ENCODE results near the gene FRMD3.
A peak's percentile ranks its signal among the peaks of the same experiment; 100 is the strongest.

The FRMD3 gene

DNA sequence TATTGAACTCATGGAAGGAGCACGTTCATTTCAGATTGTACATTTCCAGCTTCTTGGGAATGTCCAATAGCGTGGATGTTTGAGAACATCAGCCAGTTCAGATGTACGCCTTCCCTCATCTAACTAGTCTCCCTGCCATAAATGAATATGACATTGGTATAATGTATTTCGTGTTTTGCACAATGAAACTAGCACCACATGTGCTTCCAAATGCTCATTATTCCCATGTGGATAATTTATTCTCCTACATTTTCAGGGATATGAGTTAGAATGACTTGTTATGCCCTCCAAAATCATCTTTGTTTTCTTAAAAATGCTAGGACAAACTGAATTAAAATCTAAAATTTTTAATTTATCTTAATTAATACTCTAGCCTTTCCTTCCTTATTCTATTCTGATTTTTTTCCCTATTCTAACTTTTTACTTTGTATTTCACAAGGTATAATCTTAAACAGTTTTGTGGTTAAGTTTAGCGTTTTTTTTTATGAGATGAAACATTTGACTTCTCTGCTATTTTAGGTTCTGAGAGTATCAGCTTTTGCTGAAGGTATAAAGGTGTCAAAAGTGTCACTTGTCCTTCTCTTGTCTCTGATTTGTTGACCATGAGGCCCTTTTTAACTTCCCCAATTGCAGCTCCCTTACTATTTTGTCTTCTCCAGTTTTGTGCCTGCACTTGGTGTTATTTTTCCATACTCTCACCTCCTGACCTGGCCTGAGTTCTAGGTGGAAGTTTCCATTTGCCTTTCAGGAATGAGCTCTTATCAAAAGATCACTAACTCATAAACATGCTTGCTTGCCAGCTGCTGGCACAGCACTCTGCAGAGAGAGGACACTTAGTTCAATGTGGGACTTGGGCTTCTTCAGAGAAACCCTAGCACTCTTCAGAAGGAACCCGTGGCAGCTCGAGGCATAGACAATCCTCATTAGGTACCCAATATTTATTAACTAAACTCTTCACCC is 106.8 kb downstream of the FRMD3 start:
- DNase-seq = no peak

DNA sequence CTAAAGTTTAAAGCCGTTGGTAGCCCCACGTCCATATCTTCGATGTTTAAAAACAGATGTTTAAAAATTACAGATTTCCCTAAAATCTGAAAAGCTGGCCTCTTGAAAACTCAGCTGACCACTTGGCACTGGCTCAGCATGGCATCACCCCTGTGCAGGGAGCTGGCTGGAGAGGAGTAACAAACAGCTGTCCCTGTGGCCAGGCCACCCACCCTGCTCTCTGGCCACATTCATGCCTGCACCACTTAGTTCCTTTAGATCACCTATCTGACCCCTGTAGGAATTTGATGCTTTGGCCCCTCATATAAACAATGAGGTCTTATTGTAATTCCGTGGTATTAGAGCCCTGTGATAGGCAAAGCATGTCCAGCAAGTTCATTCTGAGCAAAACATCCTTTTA is 107.5 kb downstream of the FRMD3 start:
- DNase-seq = no peak

DNA sequence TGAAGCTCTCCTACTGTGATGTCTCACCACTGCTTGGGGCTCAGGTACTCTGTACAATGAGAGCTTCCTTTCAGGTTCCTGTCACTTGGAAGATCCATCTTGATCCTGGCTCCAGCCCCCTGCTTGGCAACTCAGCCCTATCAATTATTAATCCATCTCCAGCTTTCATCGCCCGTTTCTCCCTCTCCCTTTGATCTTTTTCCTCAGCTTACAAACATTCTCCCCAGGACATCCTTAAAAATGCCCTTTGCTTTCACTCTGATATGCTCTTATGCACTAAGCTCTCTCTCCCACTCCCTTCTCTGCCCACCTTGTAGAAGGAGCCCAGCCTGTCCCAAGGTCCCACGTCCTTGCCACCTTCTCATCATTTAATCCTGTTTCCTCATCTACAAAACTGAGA is 109.0 kb downstream of the FRMD3 start:
- no peak for DNase-seq

DNA sequence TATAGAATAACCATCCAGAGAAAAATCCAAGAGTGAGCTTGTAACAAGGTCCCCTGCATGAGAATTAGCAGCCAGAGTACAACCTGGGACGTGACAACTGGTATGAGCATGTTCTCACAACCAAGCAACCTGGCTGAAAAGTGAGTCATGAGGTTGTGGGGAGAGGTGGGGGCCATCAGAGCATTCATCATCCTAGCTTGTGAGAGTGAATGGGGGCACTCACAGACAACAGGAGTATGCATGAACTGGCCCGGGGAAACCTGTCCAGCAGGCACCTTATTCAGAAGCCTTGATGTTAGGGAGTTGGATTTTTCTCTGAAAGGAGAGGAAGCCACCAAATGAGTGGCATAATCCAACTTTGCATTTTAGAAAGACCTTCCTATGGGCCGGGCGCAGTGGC is 113.0 kb downstream of the FRMD3 start:
- DNase-seq = no peak

DNA sequence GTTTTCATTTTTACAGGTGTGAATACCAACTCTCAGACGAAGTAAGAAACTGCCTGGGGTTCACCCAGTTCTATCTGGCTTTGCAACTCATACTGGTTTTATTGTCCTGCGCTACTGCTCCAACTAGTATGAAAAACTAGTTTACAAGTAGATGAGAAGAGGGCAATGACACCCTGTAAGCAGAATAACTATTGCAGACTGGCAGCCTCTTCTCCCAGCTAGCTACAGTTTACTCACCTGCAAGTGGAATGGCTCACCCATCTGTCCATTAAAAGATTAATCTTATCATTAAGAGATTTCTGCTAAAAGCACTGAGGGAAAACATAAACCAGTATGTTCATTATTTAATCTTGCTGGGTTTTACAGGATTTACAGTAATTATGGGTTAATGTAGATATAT is 113.4 kb downstream of the FRMD3 start:
- no peak for DNase-seq

DNA sequence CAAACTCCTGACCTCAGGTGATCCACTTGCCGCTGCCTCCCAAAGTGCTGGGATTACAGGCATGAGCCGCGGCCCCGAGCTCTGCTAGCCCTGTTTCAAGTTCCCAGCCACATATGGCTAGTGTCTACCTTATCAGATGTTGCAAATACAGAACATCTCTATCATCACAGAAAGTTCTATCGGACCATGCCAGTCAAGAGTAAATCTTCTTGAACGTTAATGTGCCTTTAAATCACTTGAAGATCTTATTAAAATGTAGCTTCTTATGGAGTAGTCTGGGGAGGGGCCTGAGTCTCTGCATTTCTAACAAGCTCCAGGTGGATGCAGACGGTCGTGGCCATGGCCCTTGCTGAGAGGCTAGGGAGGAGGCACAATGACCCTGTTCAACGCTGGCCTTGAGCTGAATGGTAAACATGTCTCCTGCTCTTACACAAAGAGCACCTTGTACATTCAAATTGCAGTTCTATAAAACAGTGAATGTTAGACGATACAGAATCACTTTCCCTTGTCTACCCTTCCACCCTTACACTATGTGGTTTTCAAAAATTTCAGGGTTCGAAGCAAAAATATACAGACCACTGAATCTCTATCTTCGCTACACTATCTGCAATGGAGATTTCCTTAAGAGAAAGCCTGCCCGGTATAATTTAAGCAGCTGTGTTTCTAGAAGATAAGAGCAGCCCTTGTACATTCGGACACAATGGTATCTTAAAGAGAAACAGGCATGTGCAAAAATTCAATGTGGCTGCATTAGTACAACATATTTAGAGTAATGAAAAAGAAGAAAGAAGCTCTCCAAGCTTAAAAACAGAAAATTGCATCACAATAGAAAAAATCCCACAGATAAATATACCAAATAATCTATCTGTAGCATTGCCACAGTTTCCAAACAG is 114.1 kb downstream of the FRMD3 start:
- no peak for DNase-seq

DNA sequence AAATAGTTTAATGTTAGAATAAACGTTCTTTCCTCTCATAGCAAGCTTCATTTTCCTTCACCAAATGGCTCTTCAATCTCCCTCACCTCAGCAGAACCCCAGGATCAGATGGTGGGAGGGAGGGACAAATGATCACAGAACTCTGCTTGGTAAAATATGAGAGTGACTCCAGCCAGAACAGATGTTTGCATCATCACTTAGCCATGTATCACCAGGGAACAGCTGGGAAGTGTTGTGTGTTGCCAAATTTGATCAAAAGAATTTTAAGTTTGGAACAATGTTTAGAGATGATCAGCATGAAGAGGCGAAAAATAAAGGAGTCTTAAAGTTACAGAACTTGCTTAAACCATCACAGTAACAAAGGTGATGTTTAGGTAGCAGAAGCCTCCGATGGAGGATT is 115.7 kb downstream of the FRMD3 start:
- DNase-seq = no peak

DNA sequence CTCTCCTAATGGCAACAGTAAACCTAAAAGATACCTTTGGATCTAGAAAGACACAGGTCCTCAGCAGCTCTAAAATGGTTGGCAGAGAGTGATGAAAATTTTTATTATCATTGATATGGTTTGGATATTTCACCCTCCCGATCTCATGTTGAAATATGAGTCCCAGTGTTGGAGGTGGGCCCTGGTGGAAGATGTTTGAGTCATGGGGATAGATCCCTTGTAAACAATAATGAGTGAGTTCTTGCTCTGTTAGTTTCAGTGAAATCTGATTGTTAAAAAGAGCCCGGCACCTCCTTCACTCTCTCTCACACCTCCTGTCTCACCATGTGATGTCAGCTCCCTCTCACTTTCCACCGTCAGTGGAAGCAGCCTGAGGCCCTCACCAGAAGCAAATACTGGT is 117.7 kb downstream of the FRMD3 start:
- no peak for DNase-seq

DNA sequence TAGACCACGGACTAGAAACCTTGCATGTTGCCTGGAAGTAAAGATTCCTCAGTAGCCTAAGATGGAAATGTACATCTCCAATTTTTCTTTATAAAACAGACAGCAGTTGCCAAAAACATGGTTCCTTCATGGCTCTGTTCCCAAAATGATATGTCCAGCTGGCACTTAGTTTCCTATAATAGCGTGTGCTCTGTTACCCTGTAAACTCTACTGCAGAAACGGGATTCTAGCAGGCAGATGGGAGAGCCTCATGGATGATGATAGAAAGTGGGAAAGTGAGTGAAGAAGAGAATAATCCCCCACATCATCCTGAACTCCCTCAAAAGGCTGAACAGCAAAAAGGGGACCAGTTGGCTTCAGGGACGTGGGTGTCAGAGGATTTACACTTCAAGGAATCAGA is 118.2 kb downstream of the FRMD3 start:
- peak in 1 of 2 donors; percentile 13 for DNase-seq

DNA sequence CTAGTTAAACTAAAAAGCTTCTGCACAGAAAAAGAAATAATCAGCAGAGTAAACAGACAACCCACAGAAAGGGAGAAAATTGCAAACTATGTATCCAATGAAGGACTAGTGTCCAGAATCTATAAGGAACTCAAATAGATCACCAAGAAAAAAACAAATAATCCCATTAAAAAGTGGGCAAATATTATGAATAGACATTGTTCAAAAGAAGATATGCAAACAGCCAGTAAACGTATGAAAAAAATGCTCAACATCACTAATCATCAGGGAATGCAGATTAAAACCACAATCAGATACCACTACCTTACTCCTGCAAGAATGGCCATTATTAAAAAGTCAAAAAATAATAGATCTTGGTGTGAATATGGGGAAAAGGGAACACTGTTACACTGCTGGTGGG is 119.9 kb downstream of the FRMD3 start:
- DNase-seq = no peak

DNA sequence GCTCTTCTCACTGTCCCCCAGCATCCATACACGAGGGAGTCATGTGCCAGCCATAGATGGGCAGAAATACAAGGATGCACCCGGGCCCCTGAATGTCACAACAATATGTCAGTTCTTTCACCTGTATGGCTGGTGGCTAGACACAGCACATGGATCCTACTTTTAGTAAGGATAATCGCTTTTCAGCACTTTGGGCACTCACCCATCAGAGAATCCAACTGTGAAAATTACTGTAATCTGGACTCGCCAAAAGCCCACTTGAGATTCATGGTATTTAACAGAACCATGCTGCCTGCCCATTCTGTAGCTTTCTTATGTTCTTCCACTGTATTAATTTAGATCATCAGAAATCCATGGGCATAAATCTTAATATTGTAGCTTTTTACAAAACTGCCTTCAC is 124.8 kb downstream of the FRMD3 start:
- no peak for DNase-seq

DNA sequence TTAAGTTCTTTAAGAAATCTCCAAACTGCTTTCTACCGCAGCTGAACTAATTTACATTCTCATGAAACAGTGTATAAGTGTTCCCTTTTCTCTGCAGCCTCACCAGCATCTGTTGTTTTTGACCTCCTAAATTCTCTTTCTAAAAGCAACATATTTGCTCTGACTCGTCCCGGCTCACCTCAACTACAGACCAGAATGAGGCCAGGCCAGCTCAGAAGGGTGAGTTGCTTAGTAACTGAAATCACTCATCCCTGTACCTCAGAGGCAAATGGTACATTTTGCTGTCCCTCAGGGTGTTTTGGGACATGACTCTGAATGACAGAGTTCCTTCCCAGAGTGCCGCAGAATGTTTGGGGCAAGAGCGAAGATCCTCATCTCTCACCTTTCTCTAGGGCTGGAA is 127.5 kb downstream of the FRMD3 start:
- no peak for DNase-seq

DNA sequence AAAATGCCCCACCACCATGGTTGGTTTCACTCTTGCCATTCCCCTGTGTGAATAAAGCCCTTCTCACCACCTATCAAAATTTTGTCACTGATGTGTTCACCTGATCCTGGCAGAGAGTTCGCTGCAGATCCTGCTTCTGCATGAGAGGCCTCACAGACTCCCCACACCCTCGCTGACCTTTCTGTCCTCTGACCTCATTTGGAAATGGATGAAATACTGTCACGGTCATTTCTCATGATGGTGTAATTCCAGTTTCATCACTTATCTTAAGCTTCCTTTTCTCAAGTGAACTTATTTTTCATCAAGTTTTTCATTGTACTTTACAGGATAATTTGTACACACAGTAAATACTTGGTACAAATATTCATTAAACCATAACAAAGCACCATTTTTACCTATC is 131.3 kb downstream of the FRMD3 start:
- no peak for DNase-seq

DNA sequence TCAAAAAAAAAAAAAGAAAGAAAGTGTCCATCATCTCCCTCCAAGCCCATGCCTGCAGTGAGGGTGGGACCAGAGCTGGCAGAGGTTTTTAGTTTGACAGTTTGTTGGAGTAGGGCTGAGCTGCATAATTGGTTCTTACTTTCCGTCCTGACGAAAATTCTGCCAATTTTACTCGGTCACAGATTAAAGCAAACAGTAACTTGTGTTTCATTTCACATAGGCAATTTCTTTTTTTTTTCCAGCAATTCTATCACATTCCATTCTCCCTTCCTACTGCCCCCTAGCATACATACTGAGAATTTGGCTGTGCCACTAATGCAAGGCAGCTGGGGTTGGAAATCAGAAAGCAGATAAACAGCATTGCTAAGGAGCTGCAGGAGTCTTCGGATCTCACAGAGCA is 132.4 kb downstream of the FRMD3 start:
- no peak for DNase-seq

DNA sequence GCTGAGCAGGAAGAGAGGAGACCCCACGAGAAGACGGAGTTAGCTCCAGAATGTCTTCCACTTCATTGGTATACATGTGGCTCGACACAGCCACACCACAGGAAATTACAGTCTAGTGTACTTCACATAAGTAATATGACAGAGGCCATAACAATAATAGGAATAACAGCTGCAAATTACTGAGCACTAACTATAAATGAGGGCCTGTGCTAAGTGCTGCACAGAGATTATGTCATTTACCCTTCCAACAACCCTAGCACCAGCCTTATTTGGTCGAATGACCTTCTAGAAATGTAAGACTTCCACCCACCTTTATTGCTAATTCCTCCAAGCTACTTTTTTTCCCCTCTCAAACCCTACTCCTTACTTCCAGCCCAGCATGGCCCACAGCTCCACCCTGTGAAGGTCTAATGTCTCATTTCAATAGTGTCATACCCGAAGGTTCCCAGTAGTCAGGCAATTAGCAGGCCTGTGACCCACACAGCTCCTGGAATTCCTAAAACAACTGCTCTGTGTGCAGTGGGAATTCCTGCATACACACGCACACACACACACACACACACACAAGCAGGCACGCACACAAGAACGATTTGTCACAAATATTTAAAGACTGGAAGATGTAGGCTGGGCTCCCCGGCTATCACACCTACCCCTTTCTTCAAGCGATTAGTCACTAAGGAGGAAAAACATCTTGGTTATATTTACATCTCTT is 134.5 kb downstream of the FRMD3 start:
- DNase-seq = no peak

DNA sequence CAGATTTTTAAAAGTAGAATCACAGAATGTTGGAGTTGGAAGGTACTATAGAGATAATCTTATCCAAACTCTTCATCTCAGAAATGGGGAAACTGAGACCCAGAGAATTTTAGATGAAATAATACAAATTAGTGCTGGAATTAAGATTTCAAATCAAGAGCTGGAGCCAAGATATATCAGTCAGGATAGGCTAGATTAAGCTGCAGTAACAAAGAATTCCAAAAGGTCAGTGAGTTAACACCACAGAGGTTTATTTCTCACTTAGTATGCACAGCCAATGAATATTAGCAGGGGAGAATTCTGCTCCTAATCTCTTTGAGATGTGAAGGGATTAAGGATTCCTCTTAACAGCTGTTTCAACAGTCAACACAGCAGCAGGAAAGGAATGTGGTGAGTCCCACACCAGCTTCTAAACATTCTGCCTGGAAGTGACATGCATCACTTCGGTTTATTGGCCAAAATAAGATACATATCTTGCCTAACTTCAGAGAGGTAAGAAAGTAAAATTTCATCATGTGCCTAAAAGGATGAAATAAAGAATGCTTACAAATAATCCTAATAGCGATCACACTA is 136.8 kb downstream of the FRMD3 start:
- no peak for DNase-seq

DNA sequence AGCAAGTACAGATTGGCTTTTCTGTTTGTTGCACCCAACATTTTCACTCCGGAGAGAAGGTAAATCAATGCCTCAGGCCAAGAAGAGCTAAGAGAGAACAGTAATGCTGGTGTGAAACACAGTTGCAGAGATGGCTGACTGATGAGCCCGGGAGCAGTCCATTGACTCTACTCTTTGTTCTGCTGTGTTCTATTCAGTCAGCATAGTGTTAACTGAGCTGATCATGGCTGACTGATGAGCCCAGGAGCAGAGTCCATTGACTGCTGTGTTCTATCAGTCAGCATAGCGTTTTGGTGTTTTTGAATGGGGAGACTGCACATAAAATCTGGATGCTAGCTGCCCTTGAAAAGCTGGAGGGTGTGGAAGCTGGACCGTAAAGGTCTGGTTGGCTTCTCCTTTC is 141.4 kb downstream of the FRMD3 start:
- DNase-seq = no peak

DNA sequence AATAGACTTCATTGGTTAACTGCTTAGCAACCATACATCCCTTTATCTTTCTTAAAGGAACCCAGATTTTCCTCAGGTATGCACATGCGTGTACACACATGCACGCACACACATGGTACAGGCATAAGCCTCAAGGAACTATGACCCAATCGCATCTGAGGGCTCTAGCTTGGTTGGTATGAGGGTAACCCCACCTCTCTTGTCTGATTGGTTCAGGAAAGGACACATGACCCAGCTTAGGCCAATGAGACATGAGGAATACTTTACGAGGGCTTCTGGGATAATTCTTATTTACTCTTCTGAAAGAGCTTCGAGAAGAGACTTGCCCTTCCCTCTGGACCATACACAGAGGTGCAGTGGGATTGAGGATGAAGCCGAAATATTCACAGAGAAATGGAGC is 141.9 kb downstream of the FRMD3 start:
- no peak for DNase-seq

DNA sequence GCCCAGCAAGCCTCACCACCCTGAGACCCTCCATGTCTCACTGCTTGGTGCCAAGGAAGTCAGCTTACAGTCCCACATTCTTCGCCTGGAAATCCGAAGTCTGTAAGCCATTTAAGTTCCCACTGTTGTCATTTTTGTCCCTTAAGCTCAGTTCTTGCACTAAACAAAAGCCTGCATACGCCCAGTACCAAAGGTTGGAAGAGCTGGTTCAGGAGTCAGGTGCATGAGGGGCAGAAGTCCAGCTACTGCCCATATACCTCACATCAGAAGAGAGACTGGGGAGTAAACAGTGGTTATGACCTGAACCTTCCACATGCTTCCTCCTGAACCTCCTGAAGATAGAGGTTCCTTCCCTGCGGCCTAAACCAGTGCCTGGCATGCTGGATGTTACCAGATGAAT is 146.0 kb downstream of the FRMD3 start:
- no peak for DNase-seq

DNA sequence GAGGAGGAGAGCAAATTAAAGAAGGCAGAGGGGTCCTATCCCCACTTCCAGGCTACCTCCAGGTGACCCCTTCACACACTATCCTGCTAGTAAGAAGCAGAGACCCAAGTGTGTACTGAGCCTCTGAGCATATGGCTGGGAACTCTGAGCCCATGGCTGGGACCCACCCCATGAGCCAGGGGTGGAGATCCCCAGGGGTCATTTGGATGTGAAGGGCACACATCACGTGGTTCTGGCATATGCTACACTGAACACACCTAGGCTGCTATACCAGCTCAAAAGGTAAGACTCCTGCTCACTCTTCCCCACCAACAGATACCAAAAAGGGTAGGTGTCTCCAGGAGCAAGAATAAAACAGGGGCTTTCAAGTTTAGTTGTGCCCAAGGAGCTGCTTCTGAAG is 149.9 kb downstream of the FRMD3 start:
- DNase-seq = no peak

DNA sequence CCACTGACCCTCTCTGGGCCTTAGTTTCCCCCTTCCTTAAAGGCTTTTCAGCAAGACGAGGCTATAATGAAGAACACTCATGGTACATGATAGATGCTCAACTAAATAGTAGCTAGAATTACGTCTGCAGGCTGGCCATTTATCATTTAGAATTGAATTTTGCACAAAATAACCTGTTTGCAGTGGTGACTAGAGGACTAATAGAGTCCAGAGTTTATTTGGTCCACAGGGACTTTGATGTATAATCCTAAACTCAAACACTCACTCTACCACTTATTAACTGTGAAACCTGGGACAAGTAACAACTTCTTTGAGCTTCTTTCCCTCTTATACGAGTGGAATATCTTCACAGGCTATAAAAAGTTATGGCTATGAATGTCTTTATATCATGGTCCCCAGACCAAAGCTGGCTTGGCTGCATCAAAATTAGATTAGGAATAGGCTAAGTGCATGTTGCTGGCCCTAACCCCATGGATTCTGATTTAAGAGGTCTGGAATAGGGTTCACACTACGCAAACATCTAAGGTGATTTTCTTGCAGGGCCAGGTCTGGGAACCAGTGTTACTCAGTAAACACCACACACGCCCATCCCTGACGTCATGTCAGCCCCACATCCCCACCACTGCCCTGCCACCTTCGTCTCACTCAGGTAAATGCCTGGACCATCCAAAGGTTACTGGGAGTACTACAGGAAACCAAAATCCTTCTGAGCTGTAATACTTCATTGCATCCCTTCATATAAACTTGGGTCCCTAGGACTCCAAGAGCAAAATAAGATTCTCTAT is 150.6 kb downstream of the FRMD3 start:
- DNase-seq = no peak

DNA sequence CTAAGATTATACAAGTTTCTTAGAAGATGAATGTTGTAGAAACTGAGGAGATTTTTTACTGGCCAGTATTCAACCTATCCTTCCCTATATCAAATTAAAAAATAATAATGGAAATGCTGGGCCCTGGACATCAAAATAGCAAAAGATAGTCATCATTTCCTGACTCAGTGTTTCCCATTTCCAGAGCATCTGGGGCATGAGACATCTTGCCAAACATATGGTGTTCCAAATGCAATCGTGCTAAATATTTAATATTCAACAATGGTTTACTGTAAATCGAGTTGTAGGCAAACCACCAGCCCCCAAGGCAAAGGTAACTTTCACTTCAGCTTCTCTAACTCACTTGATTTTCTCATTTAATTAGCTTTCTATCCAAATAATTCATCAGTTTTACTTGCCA is 152.9 kb downstream of the FRMD3 start:
- no peak for DNase-seq

Measured in hippocampal formation (tissue), 2 donors.